HG02642 (cell line): Measurements from ENCODE around the gene RHOV.

Source experiments
- ATAC-seq: cut with Tn5 transposase; IDR thresholded peaks from one replicate; pipeline ENCODE4 v1.9.1; 2021; ENCODE audit warnings: mild to moderate bottlenecking; ENCODE audit not compliant: unreplicated experiment, poor library complexity

RHOV gene

GRCh38 chr15:40906091-40906990 lies 32.3 kb upstream of the RHOV start:
- ATAC-seq: peak; percentile 62

- ATAC-seq: no peak
Measured at GRCh38 chr15:40904552-40905201, 30.6 kb upstream of the RHOV start.

GRCh38 chr15:40902605-40903561 lies 28.8 kb upstream of the RHOV start:
- ATAC-seq: no peak

GRCh38 chr15:40901053-40901443 lies 27.0 kb upstream of the RHOV start:
- no peak for ATAC-seq

- no peak for ATAC-seq
Measured at GRCh38 chr15:40900256-40901052, 26.4 kb upstream of the RHOV start.

- ATAC-seq: no peak
Measured at GRCh38 chr15:40899536-40900207, 25.6 kb upstream of the RHOV start.

GRCh38 chr15:40894681-40895448 lies 20.8 kb upstream of the RHOV start:
- ATAC-seq: peak; percentile 35

GRCh38 chr15:40893733-40894680 lies 20.0 kb upstream of the RHOV start, which contains the start of gene VPS18:
Gene VPS18, plus strand, starts transcription at chr15:40894450. Its CDS starts 319 bp downstream, at chr15:40894769.
- ATAC-seq: peak; percentile 90

GRCh38 chr15:40893019-40893670 lies 19.1 kb upstream of the RHOV start:
- ATAC-seq: no peak

GRCh38 chr15:40892447-40893012 lies 18.5 kb upstream of the RHOV start:
- no peak for ATAC-seq

- no peak for ATAC-seq
Measured at GRCh38 chr15:40891810-40892446, 17.9 kb upstream of the RHOV start.

- no peak for ATAC-seq
Measured at GRCh38 chr15:40891138-40891537, 17.1 kb upstream of the RHOV start.

- ATAC-seq: no peak
Measured at GRCh38 chr15:40889112-40889511, 15.1 kb upstream of the RHOV start.

GRCh38 chr15:40886586-40886985 lies 12.6 kb upstream of the RHOV start:
- ATAC-seq: no peak

GRCh38 chr15:40881351-40881750 lies 7.3 kb upstream of the RHOV start:
- ATAC-seq: no peak

- ATAC-seq: no peak
Measured at GRCh38 chr15:40879609-40880008, 5.6 kb upstream of the RHOV start.
